GM10266 (cell line): ENCODE results near the gene HGFAC.

ENCODE experiments used
- DNase-seq: peaks from one replicate; pipeline ENCODE4 v3.0.0; 2012; ENCODE audit errors: extremely low spot score
- CTCF ChIP-seq: IDR thresholded peaks from 2 replicates; pipeline ENCODE4 v1.5.1; 2012; ENCODE audit warnings: mild to moderate bottlenecking, low read depth; ENCODE audit not compliant: control insufficient read depth, insufficient read depth; ENCODE audit errors: missing control alignments

The HGFAC gene

GRCh38 chr4:3473996-3474765 lies 32.4 kb downstream of the HGFAC start:
- no peak for DNase-seq
- no peak for TF ChIP-seq CTCF

- no peak for DNase-seq
Observed at GRCh38 chr4:3475041-3475712, 33.4 kb downstream of the HGFAC start.

GRCh38 chr4:3475713-3476260 lies 34.0 kb downstream of the HGFAC start:
- TF ChIP-seq CTCF = no peak
- DNase-seq = no peak

More at GRCh38 chr4:3475041-3475712, 33.4 kb downstream of the HGFAC start:
- TF ChIP-seq CTCF = no peak

- DNase-seq = no peak
- no peak for TF ChIP-seq CTCF
Observed at GRCh38 chr4:3476341-3476747, 34.6 kb downstream of the HGFAC start.

- no peak for DNase-seq
- TF ChIP-seq CTCF = no peak
Observed at GRCh38 chr4:3476936-3477749, 35.4 kb downstream of the HGFAC start.

- no peak for TF ChIP-seq CTCF
Observed at GRCh38 chr4:3477750-3478430, 36.1 kb downstream of the HGFAC start.

More at GRCh38 chr4:3477750-3478430, 36.1 kb downstream of the HGFAC start:
- no peak for DNase-seq
